Lower lobe of right lung (tissue), 1 donor: ENCODE data around the gene PARP4. TPM values are rescaled to one million over a fixed set of nuclear protein-coding genes. Genes with fewer than 3 reads are reported as not detected.

Experiments
- total RNA-seq: library from RNA; stranded (reverse); fragmentation: NEBNext Ultra II Directional; extraction: Animal tissue kit (Norgen Biotek cat#: 25700); gene quantifications from one replicate; pipeline ENCODE4 v1.2.1, GENCODE V29; 2021
- donor health status: DM: no; HTN: yes; CAD: no; lungs with severe emphysema.

Gene PARP4
- total RNA-seq, 1 donor from 2014 or later: 89.4 TPM

Other genes starting within 250 kb of the PARP4 start
- not detected for gene C1QTNF9, start 203.2 kb downstream of the PARP4 start, total RNA-seq
- 1.3 TPM for gene ATP12A, start 167.6 kb upstream of the PARP4 start, total RNA-seq